ENCODE data around the gene TRABD. TPM values are rescaled to one million over a fixed set of nuclear protein-coding genes. Genes with fewer than 3 reads are reported as not detected.

Gene TRABD
- total RNA-seq, 6 donors from 2014 or later: 32.9 to 88.0 (median 56.3) TPM

GRCh38 chr22:50211147-50211546 is 25.4 kb downstream of the TRABD start:
- 92 to 95% methylated on average over 14 of the region's 14 CpGs for WGBS, 2 donors
- H3K36me3 ChIP-seq: peaks cover 15 to 90% (median 76%) of the 10 kb centered on the region in 4 donors
- peaks cover 13 to 28% (median 19%) of the 10 kb centered on the region in 4 donors for H3K4me1 ChIP-seq
- no peaks in the 10 kb centered on the region for H3K9me3 ChIP-seq
- H3K4me3 ChIP-seq: no peak overlapping the region
- H3K27ac ChIP-seq: no peak overlapping the region
- H3K27me3 ChIP-seq: no peaks in the 10 kb centered on the region
- no peak for TF ChIP-seq POLR2AphosphoS5 (IDR thresholded peaks at IDR 0.05)
- TF ChIP-seq EP300 (IDR thresholded peaks at IDR 0.05): no peak
- no peak for TF ChIP-seq CTCF (IDR thresholded peaks at IDR 0.05)
- no peak for TF ChIP-seq POLR2A (IDR thresholded peaks at IDR 0.05)
- DNase-seq: no peak
- ATAC-seq (ENCODE audit: low FRiP score in 2 of 2): no peak

- ATAC-seq (ENCODE audit: low FRiP score in 2 of 2): no peak
- no peak for TF ChIP-seq CTCF (IDR thresholded peaks at IDR 0.05)
- no peak for TF ChIP-seq POLR2AphosphoS5 (IDR thresholded peaks at IDR 0.05)
- TF ChIP-seq POLR2A (IDR thresholded peaks at IDR 0.05): no peak
- no peak for TF ChIP-seq EP300 (IDR thresholded peaks at IDR 0.05)
- Histone ChIP-seq H3K9me3 (no peaks in the 10 kb centered on the region), H3K4me1 (peaks cover 0 to 11% (median 7%) of the 10 kb centered on the region in 4 donors), H3K27ac (no peak overlapping the region), H3K36me3 (peaks cover 27 to 93% (median 83%) of the 10 kb centered on the region in 4 donors), H3K4me3 (no peak overlapping the region), H3K27me3 (no peaks in the 10 kb centered on the region)
- 95 to 96% methylated on average over 8 to 9 of the region's 9 CpGs for WGBS, 2 donors
- DNase-seq: peak in 1 of 2 donors; percentile 34
Observed at GRCh38 chr22:50213263-50213662, 27.6 kb downstream of the TRABD start.

- no peak overlapping the region for H3K27ac ChIP-seq
- H3K36me3 ChIP-seq: peaks cover 30 to 97% (median 83%) of the 10 kb centered on the region in 4 donors
- DNase-seq: peak in 1 of 2 donors; percentile 65
- H3K9me3 ChIP-seq: no peaks in the 10 kb centered on the region
- TF ChIP-seq EP300 (IDR thresholded peaks at IDR 0.05) (no peak), CTCF (IDR thresholded peaks at IDR 0.05) (no peak), POLR2A (IDR thresholded peaks at IDR 0.05) (no peak), POLR2AphosphoS5 (IDR thresholded peaks at IDR 0.05) (no peak)
- no peak for ATAC-seq (ENCODE audit: low FRiP score in 2 of 2)
- H3K4me1 ChIP-seq: peaks cover 0 to 4% (median 2%) of the 10 kb centered on the region in 4 donors
- no peak overlapping the region for H3K4me3 ChIP-seq
- 80 to 87% methylated on average over 12 to 13 of the region's 17 CpGs for WGBS, 2 donors
- H3K27me3 ChIP-seq: no peaks in the 10 kb centered on the region
Observed at GRCh38 chr22:50215297-50216054, 29.8 kb downstream of the TRABD start.

- Histone ChIP-seq H3K36me3 (peaks cover 34 to 97% (median 82%) of the 10 kb centered on the region in 4 donors), H3K4me3 (no peak overlapping the region), H3K9me3 (no peaks in the 10 kb centered on the region), H3K27ac (no peak overlapping the region), H3K4me1 (peaks cover 0 to 4% (median 2%) of the 10 kb centered on the region in 4 donors), H3K27me3 (no peaks in the 10 kb centered on the region)
- no peak for DNase-seq
- WGBS, 2 donors: 89 to 94% methylated on average over 6 to 11 of the region's 15 CpGs
- ATAC-seq (ENCODE audit: low FRiP score in 2 of 2): no peak
- no peak for TF ChIP-seq CTCF (IDR thresholded peaks at IDR 0.05)
- TF ChIP-seq POLR2A (IDR thresholded peaks at IDR 0.05): no peak
- no peak for TF ChIP-seq EP300 (IDR thresholded peaks at IDR 0.05)
- no peak for TF ChIP-seq POLR2AphosphoS5 (IDR thresholded peaks at IDR 0.05)
Observed at GRCh38 chr22:50216055-50216683, 30.5 kb downstream of the TRABD start.
